Heart left ventricle (tissue), 13 donors: ENCODE results near the gene MDH2.

ENCODE experiments used
- CTCF ChIP-seq, 12 donors: fragments of 200-600 bp; sonication (generic) in 4 of 12; IDR thresholded peaks; one replicate each; pipeline versions ENCODE4 v1.5.0 to v1.8.0; 2018 to 2022; ENCODE audit warnings: antibody characterized with exemption in 12 of 12, mild to moderate bottlenecking in 5 of 12
- POLR2A ChIP-seq, 2 donors: fragments of 450-650 bp; IDR thresholded peaks; one replicate each; pipeline ENCODE4 v1.6.1; 2017; ENCODE audit warnings: antibody characterized with exemption in 2 of 2, mild to moderate bottlenecking in 2 of 2, moderate library complexity in 2 of 2
- donor health status: ischemic (EF 13 %, LVEDD 7.1; RV severe dilation, severe dysfunction).
- donor health status: DM: no; HTN: yes; CAD: no.
- donor health status: DM: no; HTN: no; CAD: no.
- donor health status: ischemic (EF 25% LVEDD 6.9; RV normal size, moderate dysfunction).
- donor health status: ischemic (EF 25% LVEDD 5.7; RV mildly dilated, moderate dysfunction).
- donor health status: ischemic (EF 35%, LVEDD 5.7; RV mildly dilated, moderate dysfunction).
- donor health status: nonischemic (EF 11% LVEDD 7.7; RV severe dilation, severe dysfunction).
- donor health status: DM: yes; HTN: yes; CAD: no.
- donor health status: PGD.
- donor health status: ischemic (EF 29% LVEDD 5.4; RV normal size, mild dysfunction).
- donor health status: nonischemic (EF 23%, LVEDD 6.1; RV moderate dilation, normal function).

DNA sequence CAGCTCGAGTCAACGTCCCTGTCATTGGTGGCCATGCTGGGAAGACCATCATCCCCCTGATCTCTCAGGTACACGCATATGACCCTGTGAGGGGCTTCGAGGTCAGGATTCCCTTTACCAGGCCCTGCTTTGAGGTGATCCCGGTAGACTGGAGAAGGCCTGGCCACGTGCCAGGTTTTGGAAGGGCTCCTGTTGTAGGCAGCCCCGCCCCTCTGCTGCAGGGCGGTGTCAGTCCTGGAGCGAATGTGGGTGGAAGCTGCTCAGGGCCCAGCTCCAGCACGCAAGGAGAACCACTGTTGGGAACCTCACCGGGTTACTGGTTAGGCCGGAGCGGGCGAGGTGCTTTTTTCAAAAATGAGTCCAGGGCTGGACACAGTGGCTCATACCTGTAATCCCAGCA lies 15.6 kb downstream of the MDH2 start:
- no peak for TF ChIP-seq CTCF (IDR thresholded peaks at IDR 0.05)
- no peak for TF ChIP-seq POLR2A (IDR thresholded peaks at IDR 0.05)
